ENCODE results near the gene KIF16B. TPM values are rescaled to one million over a fixed set of nuclear protein-coding genes. Genes with fewer than 3 reads are reported as not detected.

The KIF16B gene
- total RNA-seq, 6 experiments from 2014 or later = 8.4 to 15.9 (median 11.7) TPM

DNA sequence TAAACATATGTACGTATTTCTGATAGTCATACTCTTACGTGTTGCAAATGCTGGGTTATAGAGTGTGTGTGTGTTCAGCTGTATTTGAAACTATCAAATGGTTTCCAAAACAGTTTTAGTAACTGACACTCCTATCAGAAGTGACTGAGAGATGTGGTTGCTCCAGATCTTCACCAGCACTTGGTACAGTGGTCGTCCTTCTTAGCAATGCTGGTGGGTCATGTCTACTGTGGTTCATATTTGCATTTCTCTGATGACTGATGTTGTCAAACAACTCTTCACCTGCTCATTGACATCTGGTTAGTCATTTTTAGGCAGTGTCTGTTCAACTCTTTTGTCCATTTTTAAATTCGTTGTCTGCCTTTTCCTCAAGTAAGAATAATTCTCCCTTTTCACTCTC lies 259.3 kb downstream of the KIF16B start:
- no peaks in the 10 kb centered on the region for H3K9me3 ChIP-seq
- H3K4me1 ChIP-seq = no peaks in the 10 kb centered on the region
- ATAC-seq (no peak), DNase-seq (no peak)
- H3K27ac ChIP-seq = no peak overlapping the region
- intact Hi-C loops (cut with DNase I) = no loop called here
- no peak overlapping the region for H3K4me3 ChIP-seq
- TF ChIP-seq POLR2A (IDR thresholded peaks at IDR 0.05) = no peak
- TF ChIP-seq, protein P1, sequence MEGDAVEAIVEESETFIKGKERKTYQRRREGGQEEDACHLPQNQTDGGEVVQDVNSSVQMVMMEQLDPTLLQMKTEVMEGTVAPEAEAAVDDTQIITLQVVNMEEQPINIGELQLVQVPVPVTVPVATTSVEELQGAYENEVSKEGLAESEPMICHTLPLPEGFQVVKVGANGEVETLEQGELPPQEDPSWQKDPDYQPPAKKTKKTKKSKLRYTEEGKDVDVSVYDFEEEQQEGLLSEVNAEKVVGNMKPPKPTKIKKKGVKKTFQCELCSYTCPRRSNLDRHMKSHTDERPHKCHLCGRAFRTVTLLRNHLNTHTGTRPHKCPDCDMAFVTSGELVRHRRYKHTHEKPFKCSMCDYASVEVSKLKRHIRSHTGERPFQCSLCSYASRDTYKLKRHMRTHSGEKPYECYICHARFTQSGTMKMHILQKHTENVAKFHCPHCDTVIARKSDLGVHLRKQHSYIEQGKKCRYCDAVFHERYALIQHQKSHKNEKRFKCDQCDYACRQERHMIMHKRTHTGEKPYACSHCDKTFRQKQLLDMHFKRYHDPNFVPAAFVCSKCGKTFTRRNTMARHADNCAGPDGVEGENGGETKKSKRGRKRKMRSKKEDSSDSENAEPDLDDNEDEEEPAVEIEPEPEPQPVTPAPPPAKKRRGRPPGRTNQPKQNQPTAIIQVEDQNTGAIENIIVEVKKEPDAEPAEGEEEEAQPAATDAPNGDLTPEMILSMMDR (IDR thresholded peaks at IDR 0.05) = no peak
- 71% methylated on average over 4 of the region's 4 CpGs for WGBS (ENCODE audit: insufficient coverage, low coverage, low lambda C conversion rate, missing lambda C conversion rate)
- H3K27me3 ChIP-seq = no peaks in the 10 kb centered on the region
- H3K36me3 ChIP-seq = no peaks in the 10 kb centered on the region

DNA sequence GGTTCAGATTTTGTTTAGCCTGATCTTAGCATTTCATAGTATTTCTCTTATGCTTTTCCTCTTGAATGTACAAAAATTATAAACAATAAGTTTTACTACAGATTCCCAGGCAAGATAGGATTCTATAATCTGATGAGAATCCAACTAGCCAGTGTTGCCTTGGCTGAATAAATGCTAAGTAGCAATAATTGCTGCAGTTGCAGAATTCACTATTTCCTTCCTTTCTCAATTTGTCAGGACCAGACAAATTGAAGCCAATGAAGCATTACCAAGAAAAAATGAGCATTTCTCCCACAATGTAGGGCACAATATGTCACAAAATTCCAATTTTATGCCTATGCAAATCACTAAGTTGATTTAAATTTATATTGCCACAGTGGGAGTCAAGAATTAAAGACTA lies 260.2 kb downstream of the KIF16B start:
- no peak for TF ChIP-seq POLR2A (IDR thresholded peaks at IDR 0.05)
- TF ChIP-seq, protein P1 (IDR thresholded peaks at IDR 0.05) = no peak

DNA sequence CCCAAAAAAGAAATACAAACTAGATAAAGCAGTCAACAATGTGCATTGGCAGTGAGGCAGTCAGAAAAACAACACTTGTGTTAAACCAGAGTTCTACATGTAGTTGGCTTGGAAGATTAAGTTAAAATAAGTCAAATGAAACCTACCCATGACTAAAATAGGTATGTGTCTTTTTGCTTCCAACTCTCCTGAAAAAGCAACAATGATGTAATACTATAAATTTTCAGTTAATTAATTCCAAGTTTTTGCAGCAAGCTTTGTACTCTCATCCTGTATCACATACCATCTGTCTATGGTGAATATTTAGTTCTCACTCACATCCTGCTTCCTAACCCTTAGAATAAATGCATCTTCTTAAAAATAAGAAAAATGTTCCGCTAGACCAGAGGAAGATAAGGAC lies 261.5 kb downstream of the KIF16B start:
- Histone ChIP-seq H3K27ac (no peak overlapping the region), H3K27me3 (no peaks in the 10 kb centered on the region), H3K36me3 (no peaks in the 10 kb centered on the region), H3K9me3 (no peaks in the 10 kb centered on the region), H3K4me3 (no peak overlapping the region), H3K4me1 (no peaks in the 10 kb centered on the region)
- intact Hi-C loops (cut with DNase I) = no loop called here
- WGBS (ENCODE audit: insufficient coverage, low coverage, low lambda C conversion rate, missing lambda C conversion rate) = 100% methylated on average over 1 of the region's 1 CpG
- TF ChIP-seq, protein P1 (IDR thresholded peaks at IDR 0.05) = no peak
- TF ChIP-seq POLR2A (IDR thresholded peaks at IDR 0.05) = no peak
- DNase-seq (no peak), ATAC-seq (no peak)

More for the DNA sequence above, 260.2 kb downstream of the KIF16B start:
- Histone ChIP-seq H3K4me1 (no peaks in the 10 kb centered on the region), H3K27ac (no peak overlapping the region), H3K36me3 (no peaks in the 10 kb centered on the region), H3K9me3 (no peaks in the 10 kb centered on the region), H3K4me3 (no peak overlapping the region), H3K27me3 (no peaks in the 10 kb centered on the region)
- intact Hi-C loops (cut with DNase I) = no loop called here
- ATAC-seq (no peak), DNase-seq (no peak)

DNA sequence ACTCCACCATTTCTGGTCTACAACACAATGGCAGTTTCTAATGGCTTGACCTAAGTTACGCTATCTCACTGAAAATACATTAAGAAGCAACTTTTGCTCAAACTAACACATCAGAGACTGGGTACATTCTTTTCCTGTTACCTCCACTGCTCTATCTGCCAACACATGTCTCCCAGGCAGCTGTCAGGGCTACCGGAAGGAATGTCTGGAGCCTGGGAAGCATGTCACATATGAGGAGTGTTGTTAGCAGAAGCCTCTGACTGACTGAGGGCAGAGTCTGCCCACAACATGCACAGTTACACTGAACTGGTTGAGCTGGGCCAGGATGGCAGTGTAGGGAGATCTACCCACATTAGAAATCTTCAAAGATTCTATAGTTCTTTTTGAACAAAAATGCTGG lies 264.5 kb downstream of the KIF16B start:
- H3K27me3 ChIP-seq = no peaks in the 10 kb centered on the region
- no peak for TF ChIP-seq POLR2A (IDR thresholded peaks at IDR 0.05)
- TF ChIP-seq, protein P1 (IDR thresholded peaks at IDR 0.05) = no peak

DNA sequence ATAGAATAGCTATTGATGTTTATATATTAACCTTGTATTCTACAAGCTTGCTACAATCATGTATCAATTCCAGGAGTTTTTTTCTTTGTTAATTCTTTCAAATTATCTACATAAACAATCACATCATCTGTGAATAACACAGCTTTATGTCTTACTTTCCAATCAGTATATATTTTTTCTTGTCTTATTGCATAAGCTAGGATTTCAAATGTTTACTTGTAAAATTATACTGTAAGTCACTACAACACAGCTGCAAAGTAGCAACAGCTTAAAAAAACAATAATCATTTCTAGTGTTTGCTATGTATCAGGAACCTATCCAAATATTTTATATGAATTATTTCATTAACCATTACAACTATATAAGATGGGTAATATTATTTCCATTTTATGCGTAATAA lies 270.4 kb downstream of the KIF16B start:
- no peak for DNase-seq
- peaks cover 0 to 8% (median 0%) of the 10 kb centered on the region in 4 donors for H3K9me3 ChIP-seq
- no peak overlapping the region for H3K4me3 ChIP-seq
- 0% methylated on average over 1 of the region's 1 CpG for WGBS (ENCODE audit: insufficient coverage, low coverage, low lambda C conversion rate, missing lambda C conversion rate)
- H3K4me1 ChIP-seq = no peaks in the 10 kb centered on the region
- no peaks in the 10 kb centered on the region for H3K27me3 ChIP-seq
- ATAC-seq = no peak
- intact Hi-C loops (cut with DNase I) = no loop called here
- H3K36me3 ChIP-seq = no peaks in the 10 kb centered on the region
- TF ChIP-seq, protein P1 (IDR thresholded peaks at IDR 0.05) = no peak
- no peak for TF ChIP-seq POLR2A (IDR thresholded peaks at IDR 0.05)
- no peak overlapping the region for H3K27ac ChIP-seq

More for the DNA sequence above, 264.5 kb downstream of the KIF16B start:
- DNase-seq = no peak
- Histone ChIP-seq H3K27ac (no peak overlapping the region), H3K36me3 (no peaks in the 10 kb centered on the region), H3K4me3 (no peak overlapping the region), H3K9me3 (no peaks in the 10 kb centered on the region), H3K4me1 (no peaks in the 10 kb centered on the region)
- intact Hi-C loops (cut with DNase I) = no loop called here
- ATAC-seq = no peak
- WGBS (ENCODE audit: insufficient coverage, low coverage, low lambda C conversion rate, missing lambda C conversion rate) = 100% methylated on average over 1 of the region's 2 CpGs
